SU-DHL-6 (cell line): ENCODE data around the gene COX5A.

ENCODE experiments used
- EZH2phosphoT487 ChIP-seq: fragments of 200-600 bp; sonication (generic), shearing (Covaris generic); conservative IDR thresholded peaks from 2 replicates; pipeline ENCODE4 v1.6.1; 2018; ENCODE audit warnings: mild to moderate bottlenecking, antibody characterized with exemption, low read length, moderate library complexity, mixed read lengths
- TF ChIP-seq, protein P1 (sequence below): fragments of 200-600 bp; sonication (generic); IDR thresholded peaks from one replicate; pipeline ENCODE4 v1.5.1; 2017; ENCODE audit warnings: antibody characterized with exemption, mild to moderate bottlenecking, low read length, moderate library complexity; ENCODE audit not compliant: insufficient read depth, poor library complexity, severe bottlenecking

DNA sequence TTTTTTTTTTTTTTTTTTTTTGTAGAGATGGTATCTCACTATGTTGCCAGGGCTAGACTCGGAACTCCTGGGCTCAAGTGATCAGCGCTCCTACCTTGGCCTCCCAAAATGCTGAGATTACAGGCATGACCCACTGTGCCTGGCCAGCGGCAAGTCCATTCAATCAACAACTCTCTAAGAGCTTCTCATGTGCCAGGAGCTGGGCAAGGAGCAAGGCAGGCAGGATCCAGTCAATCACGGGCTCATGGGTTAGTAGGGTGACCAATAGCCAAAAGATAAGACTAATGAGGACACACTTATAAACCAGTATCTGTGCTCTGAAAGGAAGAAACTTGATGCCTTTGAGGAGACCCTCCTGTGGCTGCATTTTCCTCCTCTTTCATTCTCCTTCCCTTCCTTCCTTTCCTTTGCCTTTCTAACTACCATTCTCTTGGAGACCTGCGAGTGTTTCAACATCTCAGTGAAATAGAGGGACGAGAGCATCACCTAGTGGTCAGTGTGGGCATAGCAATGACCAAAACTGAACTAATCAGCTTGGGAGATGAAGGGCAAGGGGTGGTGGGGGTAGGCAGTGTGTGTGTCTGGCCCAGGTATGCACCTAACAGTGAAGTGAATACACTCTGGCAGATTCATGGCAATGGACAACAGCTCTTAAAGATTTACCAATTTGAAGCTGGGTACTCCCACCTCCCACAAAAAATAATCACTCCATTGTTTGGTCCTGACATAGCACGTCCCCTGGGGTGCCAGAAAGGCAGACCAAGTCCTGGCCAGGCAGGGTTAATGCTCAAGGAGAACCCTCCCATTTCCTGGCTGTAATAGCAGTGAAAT is 12.4 kb upstream of the COX5A start:
- TF ChIP-seq, protein P1, sequence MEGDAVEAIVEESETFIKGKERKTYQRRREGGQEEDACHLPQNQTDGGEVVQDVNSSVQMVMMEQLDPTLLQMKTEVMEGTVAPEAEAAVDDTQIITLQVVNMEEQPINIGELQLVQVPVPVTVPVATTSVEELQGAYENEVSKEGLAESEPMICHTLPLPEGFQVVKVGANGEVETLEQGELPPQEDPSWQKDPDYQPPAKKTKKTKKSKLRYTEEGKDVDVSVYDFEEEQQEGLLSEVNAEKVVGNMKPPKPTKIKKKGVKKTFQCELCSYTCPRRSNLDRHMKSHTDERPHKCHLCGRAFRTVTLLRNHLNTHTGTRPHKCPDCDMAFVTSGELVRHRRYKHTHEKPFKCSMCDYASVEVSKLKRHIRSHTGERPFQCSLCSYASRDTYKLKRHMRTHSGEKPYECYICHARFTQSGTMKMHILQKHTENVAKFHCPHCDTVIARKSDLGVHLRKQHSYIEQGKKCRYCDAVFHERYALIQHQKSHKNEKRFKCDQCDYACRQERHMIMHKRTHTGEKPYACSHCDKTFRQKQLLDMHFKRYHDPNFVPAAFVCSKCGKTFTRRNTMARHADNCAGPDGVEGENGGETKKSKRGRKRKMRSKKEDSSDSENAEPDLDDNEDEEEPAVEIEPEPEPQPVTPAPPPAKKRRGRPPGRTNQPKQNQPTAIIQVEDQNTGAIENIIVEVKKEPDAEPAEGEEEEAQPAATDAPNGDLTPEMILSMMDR, result peak; percentile 99
- no peak for TF ChIP-seq EZH2phosphoT487
